Measurements from ENCODE around the gene POU2F1. TPM values are rescaled to one million over a fixed set of nuclear protein-coding genes. Genes with fewer than 3 reads are reported as not detected.

The POU2F1 gene
- total and polyA plus RNA-seq, 4 donors, result 1.1 to 28.6 (median 13.7) TPM

DNA sequence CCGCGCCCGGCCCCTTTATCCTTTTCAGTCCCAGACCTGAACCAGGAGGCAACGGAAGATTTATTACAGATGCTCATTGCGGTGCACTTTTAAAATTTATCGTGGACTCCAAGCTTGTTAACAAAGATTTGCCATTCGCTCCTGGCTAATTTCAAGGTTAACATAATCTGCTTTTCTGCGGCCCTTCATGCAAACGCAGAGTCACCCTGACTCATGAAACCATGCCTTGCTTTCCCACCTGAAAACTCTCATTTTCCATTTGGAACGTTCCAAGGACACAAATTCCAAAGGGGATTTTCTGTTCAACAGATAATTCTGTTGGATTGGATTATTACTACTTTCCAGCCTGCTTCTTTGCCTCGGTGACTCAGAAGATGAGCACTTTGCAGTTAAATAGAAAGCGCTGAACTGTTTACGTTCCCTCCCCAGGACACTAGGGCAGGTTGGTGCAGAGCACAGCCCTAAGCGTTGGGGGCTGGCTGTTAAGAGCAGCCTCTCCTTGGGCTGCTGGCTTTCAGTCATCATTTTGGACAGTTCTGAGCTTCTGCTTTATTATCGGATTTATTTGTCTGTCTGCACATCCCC is 246.5 kb downstream of the POU2F1 start:
- H3K4me3 ChIP-seq (ENCODE audit: low read length in 2 of 2), result no peak overlapping the region
- no peaks in the 10 kb centered on the region for H3K36me3 ChIP-seq (ENCODE audit: control insufficient read depth in 1 of 2, insufficient read depth in 2 of 2, low read length in 1 of 2)
- intact Hi-C loops (cut with DNase I), result no loop called here
- no peaks in the 10 kb centered on the region for H3K4me1 ChIP-seq (ENCODE audit: control insufficient read depth in 1 of 2, insufficient read depth in 2 of 2, low read length in 2 of 2)
- DNase-seq (peak in 1 of 2 donors; percentile 44), ATAC-seq (ENCODE audit: low FRiP score) (no peak)
- 89% methylated on average over 15 of the region's 15 CpGs for WGBS, 2 donors
- H3K9me3 ChIP-seq (ENCODE audit: control insufficient read depth, low read length), result no peaks in the 10 kb centered on the region
- H3K27me3 ChIP-seq (ENCODE audit: control insufficient read depth in 1 of 2, insufficient read depth in 2 of 2, low read length in 1 of 2), result no peaks in the 10 kb centered on the region
- H3K27ac ChIP-seq (ENCODE audit: low read depth in 1 of 2, low read length in 2 of 2), result no peak overlapping the region

DNA sequence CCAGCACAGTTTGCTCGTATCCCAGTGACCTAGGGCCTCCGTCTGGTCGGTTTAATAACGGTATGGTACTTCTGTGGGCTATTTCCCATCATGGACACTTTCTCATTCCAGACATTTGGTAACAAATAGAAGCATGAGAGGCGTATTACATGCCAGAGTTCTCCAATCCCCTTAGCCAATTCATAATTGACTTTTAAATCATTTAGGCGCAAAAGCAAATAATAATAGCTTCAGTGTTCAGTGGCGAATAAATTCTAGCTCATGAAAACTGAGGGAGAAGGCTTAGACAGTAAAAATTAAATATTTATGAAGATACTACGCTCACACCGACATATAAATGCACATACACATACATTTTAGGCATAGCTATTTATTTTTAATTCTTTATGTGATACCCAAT is 247.1 kb downstream of the POU2F1 start:
- H3K27ac ChIP-seq (ENCODE audit: low read depth in 1 of 2, low read length in 2 of 2), result no peak overlapping the region
- H3K4me3 ChIP-seq (ENCODE audit: low read length in 2 of 2), result no peak overlapping the region
- WGBS, 2 donors, result 80 to 83% methylated on average over 9 of the region's 9 CpGs
- ATAC-seq (ENCODE audit: low FRiP score), result no peak
- H3K4me1 ChIP-seq (ENCODE audit: control insufficient read depth in 1 of 2, insufficient read depth in 2 of 2, low read length in 2 of 2), result no peaks in the 10 kb centered on the region
- intact Hi-C loops (cut with DNase I), result no loop called here
- no peaks in the 10 kb centered on the region for H3K9me3 ChIP-seq (ENCODE audit: control insufficient read depth, low read length)
- H3K27me3 ChIP-seq (ENCODE audit: control insufficient read depth in 1 of 2, insufficient read depth in 2 of 2, low read length in 1 of 2), result no peaks in the 10 kb centered on the region
- no peak for DNase-seq
- no peaks in the 10 kb centered on the region for H3K36me3 ChIP-seq (ENCODE audit: control insufficient read depth in 1 of 2, insufficient read depth in 2 of 2, low read length in 1 of 2)

GRCh38 chr1:167469280-167469965 is 248.7 kb downstream of the POU2F1 start:
- H3K9me3 ChIP-seq (ENCODE audit: control insufficient read depth, low read length), result no peaks in the 10 kb centered on the region
- WGBS, 2 donors, result 59 to 63% methylated on average over 7 of the region's 7 CpGs
- DNase-seq (no peak), ATAC-seq (ENCODE audit: low FRiP score) (no peak)
- H3K36me3 ChIP-seq (ENCODE audit: control insufficient read depth in 1 of 2, insufficient read depth in 2 of 2, low read length in 1 of 2), result no peaks in the 10 kb centered on the region
- no peak overlapping the region for H3K27ac ChIP-seq (ENCODE audit: low read depth in 1 of 2, low read length in 2 of 2)
- no peak overlapping the region for H3K4me3 ChIP-seq (ENCODE audit: low read length in 2 of 2)
- no peaks in the 10 kb centered on the region for H3K4me1 ChIP-seq (ENCODE audit: control insufficient read depth in 1 of 2, insufficient read depth in 2 of 2, low read length in 2 of 2)
- H3K27me3 ChIP-seq (ENCODE audit: control insufficient read depth in 1 of 2, insufficient read depth in 2 of 2, low read length in 1 of 2), result no peaks in the 10 kb centered on the region
- intact Hi-C loops (cut with DNase I), result no loop called here

DNA sequence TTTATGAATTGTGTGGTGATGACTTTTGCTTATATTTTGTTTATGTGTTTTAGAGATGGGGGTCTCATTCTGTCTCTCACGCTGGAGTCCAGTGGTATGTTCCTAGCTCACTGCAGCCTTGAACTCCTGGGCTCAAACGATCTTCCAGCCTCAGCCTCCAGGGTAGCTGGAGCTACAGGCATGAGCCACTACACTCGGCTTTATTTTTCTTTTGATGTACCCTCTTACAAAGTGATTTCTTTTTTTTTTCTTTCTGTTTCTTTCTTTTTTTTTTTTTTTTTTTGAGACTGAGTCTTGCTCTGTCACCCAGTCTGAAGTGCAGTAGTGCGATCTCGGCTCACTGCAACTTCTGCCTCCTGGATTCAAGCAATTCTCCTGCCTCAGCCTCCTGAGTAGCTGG is 250.9 kb downstream of the POU2F1 start:
- H3K27me3 ChIP-seq (ENCODE audit: control insufficient read depth in 1 of 2, insufficient read depth in 2 of 2, low read length in 1 of 2), result no peaks in the 10 kb centered on the region
- ATAC-seq (ENCODE audit: low FRiP score) (no peak), DNase-seq (no peak)
- intact Hi-C loops (cut with DNase I), result no loop called here
- H3K36me3 ChIP-seq (ENCODE audit: control insufficient read depth in 1 of 2, insufficient read depth in 2 of 2, low read length in 1 of 2), result no peaks in the 10 kb centered on the region
- 85 to 89% methylated on average over 5 of the region's 5 CpGs for WGBS, 2 donors
- no peak overlapping the region for H3K27ac ChIP-seq (ENCODE audit: low read depth in 1 of 2, low read length in 2 of 2)
- H3K9me3 ChIP-seq (ENCODE audit: control insufficient read depth, low read length), result no peaks in the 10 kb centered on the region
- no peak overlapping the region for H3K4me3 ChIP-seq (ENCODE audit: low read length in 2 of 2)
- H3K4me1 ChIP-seq (ENCODE audit: control insufficient read depth in 1 of 2, insufficient read depth in 2 of 2, low read length in 2 of 2), result no peaks in the 10 kb centered on the region

DNA sequence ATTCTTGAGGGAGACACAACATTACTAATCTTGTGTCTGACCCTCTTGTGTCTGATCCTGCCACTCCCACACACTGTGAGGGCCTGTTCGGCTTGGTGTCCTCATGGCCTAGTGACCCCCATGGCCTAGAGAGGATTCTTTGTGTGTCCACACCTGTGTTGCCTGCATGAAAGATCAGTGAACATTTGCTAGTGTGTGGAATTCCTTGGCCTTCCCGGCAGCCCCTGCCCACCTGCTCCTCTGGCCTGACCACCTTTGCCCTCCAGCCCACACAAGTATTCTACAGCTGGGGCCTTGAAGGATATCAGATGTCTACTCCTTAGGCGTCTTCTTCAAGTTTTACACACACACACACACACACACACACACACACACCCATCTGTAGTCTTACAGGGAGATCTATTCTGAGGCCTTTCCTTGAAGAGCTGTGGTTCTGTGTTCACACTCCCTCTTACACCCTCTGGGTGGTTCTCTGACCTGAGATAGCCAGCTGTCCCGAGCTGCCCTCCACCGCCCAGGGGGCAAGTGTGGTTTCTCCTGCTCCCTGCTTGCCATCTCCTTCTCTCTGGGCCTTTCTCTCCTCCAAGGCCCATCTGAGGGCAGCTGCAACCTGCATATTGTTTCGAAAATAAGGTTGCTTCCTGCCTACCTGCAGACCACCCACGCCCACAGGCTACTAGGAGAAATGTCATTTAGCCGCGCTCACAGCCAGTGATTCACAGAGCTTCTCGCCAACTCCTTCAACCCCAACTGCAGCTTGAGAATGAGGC is 252.3 kb downstream of the POU2F1 start:
- H3K4me1 ChIP-seq (ENCODE audit: control insufficient read depth in 1 of 2, insufficient read depth in 2 of 2, low read length in 2 of 2), result no peaks in the 10 kb centered on the region
- H3K27me3 ChIP-seq (ENCODE audit: control insufficient read depth in 1 of 2, insufficient read depth in 2 of 2, low read length in 1 of 2), result no peaks in the 10 kb centered on the region
- 90 to 91% methylated on average over 10 of the region's 10 CpGs for WGBS, 2 donors
- H3K36me3 ChIP-seq (ENCODE audit: control insufficient read depth in 1 of 2, insufficient read depth in 2 of 2, low read length in 1 of 2), result no peaks in the 10 kb centered on the region
- no peak overlapping the region for H3K27ac ChIP-seq (ENCODE audit: low read depth in 1 of 2, low read length in 2 of 2)
- intact Hi-C loops (cut with DNase I), result no loop called here
- no peak overlapping the region for H3K4me3 ChIP-seq (ENCODE audit: low read length in 2 of 2)
- ATAC-seq (ENCODE audit: low FRiP score), result no peak
- no peaks in the 10 kb centered on the region for H3K9me3 ChIP-seq (ENCODE audit: control insufficient read depth, low read length)
- peak in 1 of 2 donors; percentile 24 for DNase-seq

- WGBS, 2 donors, result 68 to 75% methylated on average over 5 of the region's 5 CpGs
- no peaks in the 10 kb centered on the region for H3K27me3 ChIP-seq (ENCODE audit: control insufficient read depth in 1 of 2, insufficient read depth in 2 of 2, low read length in 1 of 2)
- H3K4me1 ChIP-seq (ENCODE audit: control insufficient read depth in 1 of 2, insufficient read depth in 2 of 2, low read length in 2 of 2), result no peaks in the 10 kb centered on the region
- no peak for ATAC-seq (ENCODE audit: low FRiP score)
- no peak overlapping the region for H3K4me3 ChIP-seq (ENCODE audit: low read length in 2 of 2)
- no peak overlapping the region for H3K27ac ChIP-seq (ENCODE audit: low read depth in 1 of 2, low read length in 2 of 2)
- no peak for DNase-seq
- intact Hi-C loops (cut with DNase I), result no loop called here
- H3K9me3 ChIP-seq (ENCODE audit: control insufficient read depth, low read length), result no peaks in the 10 kb centered on the region
- H3K36me3 ChIP-seq (ENCODE audit: control insufficient read depth in 1 of 2, insufficient read depth in 2 of 2, low read length in 1 of 2), result no peaks in the 10 kb centered on the region
Measured at GRCh38 chr1:167473761-167474160, 253.1 kb downstream of the POU2F1 start.

DNA sequence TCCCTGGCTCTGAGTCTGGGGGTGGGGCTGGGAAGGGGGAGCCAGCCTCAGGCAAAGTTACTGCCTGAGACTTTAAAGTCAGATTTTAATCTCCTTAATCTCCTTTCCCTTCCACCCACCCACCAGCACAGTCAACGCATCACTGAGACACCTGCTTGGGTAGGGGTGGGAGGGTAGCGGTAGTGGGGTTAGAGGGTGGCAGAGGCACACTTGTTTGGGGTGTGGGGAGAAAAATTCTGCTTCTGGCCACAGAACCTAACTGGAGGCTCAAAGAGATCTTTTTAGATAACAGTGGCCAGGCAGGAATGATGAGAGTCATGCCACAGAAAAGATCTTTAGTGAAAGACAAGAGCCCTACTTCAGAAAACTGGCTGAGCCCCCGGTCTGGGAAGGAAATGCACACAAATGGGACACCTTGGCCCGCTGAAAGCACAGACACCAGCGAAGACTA is 253.5 kb downstream of the POU2F1 start:
- 84 to 85% methylated on average over 5 of the region's 5 CpGs for WGBS, 2 donors
- no peaks in the 10 kb centered on the region for H3K4me1 ChIP-seq (ENCODE audit: control insufficient read depth in 1 of 2, insufficient read depth in 2 of 2, low read length in 2 of 2)
- H3K4me3 ChIP-seq (ENCODE audit: low read length in 2 of 2), result no peak overlapping the region
- no peak for DNase-seq
- no peaks in the 10 kb centered on the region for H3K27me3 ChIP-seq (ENCODE audit: control insufficient read depth in 1 of 2, insufficient read depth in 2 of 2, low read length in 1 of 2)
- H3K27ac ChIP-seq (ENCODE audit: low read depth in 1 of 2, low read length in 2 of 2), result no peak overlapping the region
- no peaks in the 10 kb centered on the region for H3K36me3 ChIP-seq (ENCODE audit: control insufficient read depth in 1 of 2, insufficient read depth in 2 of 2, low read length in 1 of 2)
- ATAC-seq (ENCODE audit: low FRiP score), result no peak
- H3K9me3 ChIP-seq (ENCODE audit: control insufficient read depth, low read length), result no peaks in the 10 kb centered on the region
- intact Hi-C loops (cut with DNase I), result no loop called here

DNA sequence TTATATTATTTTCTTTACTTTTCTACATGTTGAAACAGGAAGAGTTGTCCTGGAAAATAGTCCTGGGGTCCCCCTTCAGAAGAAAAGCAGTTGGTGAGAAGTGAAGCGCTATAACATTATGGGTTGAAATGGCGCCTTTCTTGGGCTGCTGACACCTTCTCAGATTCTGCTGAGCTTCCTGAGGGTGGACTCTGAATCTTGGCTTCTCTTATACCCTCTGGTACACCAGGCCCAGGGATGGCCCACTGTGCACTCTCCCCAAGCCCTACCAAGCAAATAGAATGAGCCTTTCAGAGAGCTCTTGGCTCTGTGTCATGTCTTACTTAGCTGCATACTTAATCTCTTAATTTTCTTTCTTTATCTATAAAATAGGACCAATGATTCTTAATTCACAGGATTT is 255.4 kb downstream of the POU2F1 start:
- H3K4me1 ChIP-seq (ENCODE audit: control insufficient read depth in 1 of 2, insufficient read depth in 2 of 2, low read length in 2 of 2), result no peaks in the 10 kb centered on the region
- H3K27ac ChIP-seq (ENCODE audit: low read depth in 1 of 2, low read length in 2 of 2), result no peak overlapping the region
- WGBS, 2 donors, result 96 to 98% methylated on average over 2 of the region's 2 CpGs
- no peak for ATAC-seq (ENCODE audit: low FRiP score)
- no peaks in the 10 kb centered on the region for H3K36me3 ChIP-seq (ENCODE audit: control insufficient read depth in 1 of 2, insufficient read depth in 2 of 2, low read length in 1 of 2)
- H3K4me3 ChIP-seq (ENCODE audit: low read length in 2 of 2), result no peak overlapping the region
- no peak for DNase-seq
- H3K27me3 ChIP-seq (ENCODE audit: control insufficient read depth in 1 of 2, insufficient read depth in 2 of 2, low read length in 1 of 2), result no peaks in the 10 kb centered on the region
- no peaks in the 10 kb centered on the region for H3K9me3 ChIP-seq (ENCODE audit: control insufficient read depth, low read length)
- intact Hi-C loops (cut with DNase I), result no loop called here

Data from aorta (tissue), 5 donors.